Liver (tissue), 9 donors: ENCODE results near the gene PAN2. TPM values are rescaled to one million over a fixed set of nuclear protein-coding genes. Genes with fewer than 3 reads are reported as not detected.

Experiments used
- DNase-seq: peaks from one replicate; pipeline ENCODE4 v3.0.0-alpha.2; 2017; ENCODE audit warnings: low spot score
- H3K27ac ChIP-seq, 2 donors: one replicate each; pipeline ENCODE4 v1.7.0; 2013; ENCODE audit warnings: inconsistent platforms in 2 of 2, low read length in 2 of 2, control low read depth in 1 of 2, low read depth in 1 of 2, mild to moderate bottlenecking in 1 of 2
- H3K27me3 ChIP-seq, 4 donors: one replicate each; pipeline versions ENCODE4 v1.6.1 to v1.7.0; 2013; ENCODE audit warnings: low read length in 3 of 4, inconsistent platforms in 1 of 4, mild to moderate bottlenecking in 1 of 4, moderate library complexity in 1 of 4; ENCODE audit not compliant: control insufficient read depth in 4 of 4, insufficient read depth in 4 of 4
- H3K36me3 ChIP-seq, 4 donors: one replicate each; pipeline versions ENCODE4 v1.6.1 to v1.7.0; 2013; ENCODE audit warnings: low read length in 3 of 4, mild to moderate bottlenecking in 3 of 4, low read depth in 1 of 4, moderate library complexity in 1 of 4; ENCODE audit not compliant: control insufficient read depth in 4 of 4, insufficient read depth in 3 of 4
- H3K4me1 ChIP-seq, 4 donors: one replicate each; pipeline versions ENCODE4 v1.6.1 to v1.7.0; 2013; ENCODE audit warnings: low read length in 3 of 4, mild to moderate bottlenecking in 3 of 4, moderate library complexity in 1 of 4; ENCODE audit not compliant: control insufficient read depth in 4 of 4, insufficient read depth in 4 of 4
- H3K4me3 ChIP-seq, 3 donors: one replicate each; pipeline versions ENCODE4 v1.6.1 to v1.7.0; 2013; ENCODE audit warnings: low read length in 3 of 3, control low read depth in 1 of 3, low read depth in 1 of 3, mild to moderate bottlenecking in 1 of 3
- H3K9ac ChIP-seq, 2 donors: one replicate each; pipeline ENCODE4 v1.7.0; 2013; ENCODE audit warnings: low read length in 2 of 2, mild to moderate bottlenecking in 2 of 2, moderate library complexity in 2 of 2, control low read depth in 1 of 2, low read depth in 1 of 2
- H3K9me3 ChIP-seq, 4 donors: one replicate each; pipeline versions ENCODE4 v1.6.1 to v1.7.0; 2013; ENCODE audit warnings: low read length in 3 of 4; ENCODE audit not compliant: control insufficient read depth in 4 of 4
- EGR1 ChIP-seq, 2 donors: IDR thresholded peaks; 2 replicates each; pipeline ENCODE4 v1.6.1; 2016 to 2018; ENCODE audit warnings: antibody characterized with exemption in 2 of 2, low read depth in 2 of 2
- FOXA2 ChIP-seq: IDR thresholded peaks from 2 replicates; pipeline ENCODE4 v1.6.1; 2016; ENCODE audit warnings: antibody characterized with exemption
- GABPA ChIP-seq, 2 donors: IDR thresholded peaks in 1 of 2; conservative IDR thresholded peaks in 1 of 2; 2 replicates each; pipeline ENCODE4 v1.6.1; 2016; ENCODE audit warnings: antibody characterized with exemption in 2 of 2, mild to moderate bottlenecking in 1 of 2, moderate library complexity in 1 of 2
- HNF4A ChIP-seq, 2 donors: conservative IDR thresholded peaks; 2 replicates each; pipeline ENCODE4 v1.6.1; 2016; ENCODE audit warnings: antibody characterized with exemption in 2 of 2, mild to moderate bottlenecking in 2 of 2
- HNF4G ChIP-seq: IDR thresholded peaks from 2 replicates; pipeline ENCODE4 v1.6.1; 2016; ENCODE audit warnings: antibody characterized with exemption
- JUND ChIP-seq, 2 donors: IDR thresholded peaks; 2 replicates each; pipeline ENCODE4 v1.6.1; 2016; ENCODE audit warnings: antibody characterized with exemption in 2 of 2
- NR2F2 ChIP-seq: IDR thresholded peaks from 2 replicates; pipeline ENCODE4 v1.6.1; 2016; ENCODE audit warnings: antibody characterized with exemption
- RAD21 ChIP-seq, 2 donors: IDR thresholded peaks; 2 replicates each; pipeline ENCODE4 v1.6.1; 2016; ENCODE audit warnings: antibody characterized with exemption in 2 of 2, mild to moderate bottlenecking in 2 of 2
- RXRA ChIP-seq, 2 donors: IDR thresholded peaks; 2 replicates each; pipeline ENCODE4 v1.6.1; 2017 to 2018; ENCODE audit warnings: antibody characterized with exemption in 2 of 2, mild to moderate bottlenecking in 1 of 2
- SP1 ChIP-seq: IDR thresholded peaks from 2 replicates; pipeline ENCODE4 v1.6.1; 2018; ENCODE audit warnings: antibody characterized with exemption, mild to moderate bottlenecking
- YY1 ChIP-seq: IDR thresholded peaks from 2 replicates; pipeline ENCODE4 v1.6.1; 2016; ENCODE audit warnings: antibody characterized with exemption, mild to moderate bottlenecking
- WGBS: extraction: QIAGEN DNeasy Blood & Tissue Kit; methylation state at CpG from one replicate; pipeline ENCODE4 v1.1.7; 2013; 5-methylcytosine and 5-hydroxymethylcytosine counted together
- polyA plus RNA-seq, 2 donors: library from polyadenylated mRNA; stranded (reverse) in 1 of 2; unstranded in 1 of 2; fragments of 200-250 nt in 1 of 2; fragments of >200 nt in 1 of 2; fragmentation: Nextera tagmentation in 1 of 2; extraction: Ambion mirVana in 1 of 2; gene quantifications; one replicate each; pipeline versions ENCODE4 v1.2.1 to v1.2.3, GENCODE V29; 2013 to 2015
- total RNA-seq, 2 donors: library from RNA; depleted of rRNA; stranded (reverse); fragments of >200 nt; gene quantifications; one replicate each; pipeline ENCODE4 v1.2.3, GENCODE V29; 2014
- TF ChIP-seq, protein P1 (sequence below): IDR thresholded peaks from 2 replicates; pipeline ENCODE4 v1.6.1; 2016; ENCODE audit warnings: antibody characterized with exemption
- TF ChIP-seq, protein P2 (sequence below): fragments of 150-350 bp; IDR thresholded peaks from 2 replicates; pipeline ENCODE4 v1.5.1; 2017; ENCODE audit warnings: improper control_type of control experiment, low read depth, low read length; ENCODE audit not compliant: missing input control
- TF ChIP-seq, protein P3 (sequence below): IDR thresholded peaks from 2 replicates; pipeline ENCODE4 v1.6.1; 2016; ENCODE audit warnings: antibody characterized with exemption
- TF ChIP-seq, protein P4 (sequence below): IDR thresholded peaks from 2 replicates; pipeline ENCODE4 v1.6.1; 2016; ENCODE audit warnings: antibody characterized with exemption
- donor health status: healthy.
- donor health status: healthy.
- donor health status: healthy.
- donor health status: healthy.
- donor health status: healthy.

The PAN2 gene
- total and polyA plus RNA-seq, 4 donors = 20.5 to 92.4 (median 27.7) TPM

DNA sequence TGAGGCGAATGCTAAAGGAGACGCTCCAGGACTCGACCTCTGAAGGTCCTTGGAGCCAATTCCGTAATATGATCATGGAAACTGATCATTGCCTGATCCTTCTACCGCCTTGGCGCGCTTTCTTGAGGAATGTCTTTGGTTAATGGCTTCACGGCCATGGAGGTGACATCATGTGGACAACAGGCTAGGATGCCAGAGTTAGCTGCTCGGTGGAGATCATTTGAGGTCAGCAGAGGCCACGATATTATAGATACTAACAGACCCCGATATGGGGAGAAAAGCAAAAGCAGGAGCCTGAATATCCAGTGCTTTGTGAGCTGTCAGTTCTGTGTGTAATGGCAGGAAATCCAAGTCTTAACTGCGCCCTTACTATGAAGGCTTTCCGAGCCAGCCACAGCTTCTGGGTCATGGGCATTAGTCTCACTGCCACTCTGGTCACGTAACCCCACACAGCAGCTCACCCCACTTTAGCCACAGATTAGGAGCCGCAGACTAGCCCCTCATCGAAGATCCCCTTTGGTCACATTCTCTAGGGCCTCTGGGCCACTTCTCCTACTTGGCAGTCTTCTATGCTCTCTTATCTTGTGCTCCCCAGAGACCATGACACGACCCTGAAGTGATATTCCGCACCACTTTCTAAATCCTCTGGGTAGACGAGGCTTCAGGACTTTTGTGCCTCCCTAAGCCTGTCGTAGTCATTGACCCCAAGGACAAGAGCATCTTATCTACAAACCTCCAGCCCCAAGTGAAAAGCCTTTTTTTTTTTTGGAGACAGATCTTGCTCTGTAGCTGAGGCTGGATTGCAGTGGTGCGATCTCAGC lies 32.9 kb downstream of the PAN2 start:
- H3K9me3 ChIP-seq = no peaks in the 10 kb centered on the region
- H3K4me3 ChIP-seq = peak overlapping the region; percentile 56 to 74 (median 70)
- peak overlapping the region; percentile 86 to 95 for H3K27ac ChIP-seq
- peak; percentile 43 for DNase-seq
- H3K27me3 ChIP-seq = no peaks in the 10 kb centered on the region
- TF ChIP-seq, protein P1, sequence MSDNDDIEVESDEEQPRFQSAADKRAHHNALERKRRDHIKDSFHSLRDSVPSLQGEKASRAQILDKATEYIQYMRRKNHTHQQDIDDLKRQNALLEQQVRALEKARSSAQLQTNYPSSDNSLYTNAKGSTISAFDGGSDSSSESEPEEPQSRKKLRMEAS = no peak
- TF ChIP-seq YY1 (peak; percentile 47), JUND (IDR thresholded peaks at IDR 0.05) (no peak), NR2F2 (peak; percentile 8), RAD21 (IDR thresholded peaks at IDR 0.05) (no peak), SP1 (peak; percentile 1)
- TF ChIP-seq, protein P2, sequence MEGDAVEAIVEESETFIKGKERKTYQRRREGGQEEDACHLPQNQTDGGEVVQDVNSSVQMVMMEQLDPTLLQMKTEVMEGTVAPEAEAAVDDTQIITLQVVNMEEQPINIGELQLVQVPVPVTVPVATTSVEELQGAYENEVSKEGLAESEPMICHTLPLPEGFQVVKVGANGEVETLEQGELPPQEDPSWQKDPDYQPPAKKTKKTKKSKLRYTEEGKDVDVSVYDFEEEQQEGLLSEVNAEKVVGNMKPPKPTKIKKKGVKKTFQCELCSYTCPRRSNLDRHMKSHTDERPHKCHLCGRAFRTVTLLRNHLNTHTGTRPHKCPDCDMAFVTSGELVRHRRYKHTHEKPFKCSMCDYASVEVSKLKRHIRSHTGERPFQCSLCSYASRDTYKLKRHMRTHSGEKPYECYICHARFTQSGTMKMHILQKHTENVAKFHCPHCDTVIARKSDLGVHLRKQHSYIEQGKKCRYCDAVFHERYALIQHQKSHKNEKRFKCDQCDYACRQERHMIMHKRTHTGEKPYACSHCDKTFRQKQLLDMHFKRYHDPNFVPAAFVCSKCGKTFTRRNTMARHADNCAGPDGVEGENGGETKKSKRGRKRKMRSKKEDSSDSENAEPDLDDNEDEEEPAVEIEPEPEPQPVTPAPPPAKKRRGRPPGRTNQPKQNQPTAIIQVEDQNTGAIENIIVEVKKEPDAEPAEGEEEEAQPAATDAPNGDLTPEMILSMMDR = no peak
- TF ChIP-seq, protein P3, sequence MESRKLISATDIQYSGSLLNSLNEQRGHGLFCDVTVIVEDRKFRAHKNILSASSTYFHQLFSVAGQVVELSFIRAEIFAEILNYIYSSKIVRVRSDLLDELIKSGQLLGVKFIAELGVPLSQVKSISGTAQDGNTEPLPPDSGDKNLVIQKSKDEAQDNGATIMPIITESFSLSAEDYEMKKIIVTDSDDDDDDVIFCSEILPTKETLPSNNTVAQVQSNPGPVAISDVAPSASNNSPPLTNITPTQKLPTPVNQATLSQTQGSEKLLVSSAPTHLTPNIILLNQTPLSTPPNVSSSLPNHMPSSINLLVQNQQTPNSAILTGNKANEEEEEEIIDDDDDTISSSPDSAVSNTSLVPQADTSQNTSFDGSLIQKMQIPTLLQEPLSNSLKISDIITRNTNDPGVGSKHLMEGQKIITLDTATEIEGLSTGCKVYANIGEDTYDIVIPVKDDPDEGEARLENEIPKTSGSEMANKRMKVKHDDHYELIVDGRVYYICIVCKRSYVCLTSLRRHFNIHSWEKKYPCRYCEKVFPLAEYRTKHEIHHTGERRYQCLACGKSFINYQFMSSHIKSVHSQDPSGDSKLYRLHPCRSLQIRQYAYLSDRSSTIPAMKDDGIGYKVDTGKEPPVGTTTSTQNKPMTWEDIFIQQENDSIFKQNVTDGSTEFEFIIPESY = no peak
- WGBS = 39% methylated on average over 21 of the region's 21 CpGs
- H3K9ac ChIP-seq = peak overlapping the region; percentile 3 to 21
- H3K36me3 ChIP-seq = peaks cover 0 to 2% (median 0%) of the 10 kb centered on the region in 4 donors
- peaks cover 14 to 69% (median 62%) of the 10 kb centered on the region in 4 donors for H3K4me1 ChIP-seq

DNA sequence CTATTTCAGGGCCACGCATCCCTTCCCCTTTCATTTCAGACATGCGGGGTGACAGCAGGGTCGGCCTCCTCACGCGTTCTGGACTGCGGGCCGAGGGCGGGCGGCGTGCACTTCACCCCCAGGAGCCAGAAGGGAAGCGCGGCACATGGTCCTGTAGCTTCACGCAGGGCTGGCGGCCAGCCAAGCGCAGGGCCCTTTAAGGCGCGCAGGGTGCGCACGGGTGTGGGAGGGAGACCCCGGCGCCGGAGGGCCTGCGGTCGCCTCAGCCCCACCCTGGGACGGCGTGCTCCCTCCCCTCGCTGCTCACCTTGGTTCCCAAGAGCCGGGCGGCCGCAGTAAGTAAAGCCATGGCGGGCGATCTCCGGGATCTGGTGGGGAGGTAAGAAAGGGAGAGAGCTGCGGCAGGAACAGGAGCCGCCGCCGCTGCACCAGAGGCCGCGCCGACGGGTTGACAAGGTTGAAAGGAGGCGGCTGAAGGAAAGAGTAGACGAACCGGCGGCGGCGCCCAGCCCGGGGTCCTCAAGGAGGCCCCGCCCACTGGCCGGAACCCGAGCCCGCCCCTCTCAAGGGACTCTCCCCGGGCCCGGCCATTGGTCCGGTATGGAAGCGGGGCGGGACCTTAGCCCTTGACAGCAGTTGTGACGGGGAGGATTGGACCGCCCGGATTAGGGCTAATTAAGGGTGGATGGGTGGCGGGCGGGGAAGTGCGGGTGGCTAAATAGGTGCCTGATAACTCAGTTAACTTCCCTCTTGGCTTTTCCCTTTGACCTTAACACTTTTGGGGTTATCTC lies 33.8 kb downstream of the PAN2 start, which contains the start of gene CS:
Gene CS (minus strand): TSS at position 478 of the 791 bp plus-strand sequence. CDS start 129 bp downstream, at position 349.
- Histone ChIP-seq H3K9me3 (no peaks in the 10 kb centered on the region), H3K4me1 (peaks cover 14 to 64% (median 60%) of the 10 kb centered on the region in 4 donors), H3K27ac (peak within 1 kb of the TSS; percentile 86 to 95), H3K36me3 (peaks cover 0 to 2% (median 0%) of the 10 kb centered on the region in 4 donors), H3K9ac (peak within 1 kb of the TSS; percentile 67 to 80), H3K4me3 (peak within 1 kb of the TSS; percentile 70 to 97 (median 96)), H3K27me3 (no peaks in the 10 kb centered on the region)
- DNase-seq = peak; percentile 96
- WGBS = under 1% methylated on average over 63 of the region's 63 CpGs
- TF ChIP-seq, protein P1 = no peak
- TF ChIP-seq NR2F2 (peak; percentile 86), SP1 (peak; percentile 86), GABPA (IDR thresholded peaks at IDR 0.05 in 1 of 2, conservative IDR thresholded peaks at IDR 0.05 in 1 of 2) (peak; percentile 19 to 68), JUND (IDR thresholded peaks at IDR 0.05) (peak in 1 of 2 donors; percentile 42), YY1 (peak; percentile 77), EGR1 (IDR thresholded peaks at IDR 0.05; ENCODE audit: low read depth in 2 of 2) (peak in 1 of 2 donors; percentile 22), RXRA (IDR thresholded peaks at IDR 0.05) (peak; percentile 60 to 65), HNF4G (no peak), RAD21 (IDR thresholded peaks at IDR 0.05) (peak; percentile 10 to 40), FOXA2 (no peak), HNF4A (conservative IDR thresholded peaks at IDR 0.05) (peak; percentile 36 to 46)
- TF ChIP-seq, protein P3 = peak; percentile 9
- TF ChIP-seq, protein P2 = no peak
- TF ChIP-seq, protein P4, sequence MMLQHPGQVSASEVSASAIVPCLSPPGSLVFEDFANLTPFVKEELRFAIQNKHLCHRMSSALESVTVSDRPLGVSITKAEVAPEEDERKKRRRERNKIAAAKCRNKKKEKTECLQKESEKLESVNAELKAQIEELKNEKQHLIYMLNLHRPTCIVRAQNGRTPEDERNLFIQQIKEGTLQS = no peak
